Astrocyte (in vitro differentiated cells and primary cell): Measurements from ENCODE around the gene NOG. TPM values are rescaled to one million over a fixed set of nuclear protein-coding genes. Genes with fewer than 3 reads are reported as not detected.

Experiments
- DNase-seq: peaks from one replicate; pipeline ENCODE4 v3.0.0-alpha.2; 2010; ENCODE audit warnings: low read depth
- FAIRE-seq: peaks from 2 replicates; lab custom pipeline; 2011; peaks lifted over from hg19 to GRCh38; lab: Jason Lieb, UNC
- H2AFZ ChIP-seq: 2 replicates; pipeline ENCODE4 v1.6.0; 2012; ENCODE audit warnings: low read depth, low read length, inconsistent platforms
- H3K27ac ChIP-seq: 2 replicates; pipeline ENCODE4 v1.5.1; 2011; ENCODE audit warnings: low read depth, low read length, inconsistent platforms
- H3K27me3 ChIP-seq: 2 replicates; pipeline ENCODE4 v1.6.0; 2011; ENCODE audit warnings: low read length, inconsistent platforms; ENCODE audit not compliant: insufficient read depth
- H3K36me3 ChIP-seq: 2 replicates; pipeline ENCODE4 v1.5.1; 2011; ENCODE audit warnings: low read length, inconsistent platforms; ENCODE audit not compliant: insufficient read depth
- H3K4me1 ChIP-seq: 2 replicates; pipeline ENCODE4 v1.5.1; 2011; ENCODE audit warnings: low read length, inconsistent platforms; ENCODE audit not compliant: insufficient read depth
- H3K4me2 ChIP-seq: 2 replicates; pipeline ENCODE4 v1.6.0; 2012; ENCODE audit warnings: low read length, inconsistent platforms
- H3K4me3 ChIP-seq: 2 replicates; pipeline ENCODE4 v1.5.1; 2011; ENCODE audit warnings: low read depth, mild to moderate bottlenecking, low read length, inconsistent platforms; ENCODE audit not compliant: insufficient read depth
- H3K79me2 ChIP-seq: 2 replicates; pipeline ENCODE4 v1.6.0; 2012; ENCODE audit warnings: mild to moderate bottlenecking, low read length, inconsistent platforms; ENCODE audit not compliant: insufficient read depth
- H3K9ac ChIP-seq: 2 replicates; pipeline ENCODE4 v1.6.0; 2012; ENCODE audit warnings: mild to moderate bottlenecking, low read length, inconsistent platforms
- H3K9me3 ChIP-seq: 2 replicates; pipeline ENCODE4 v1.5.1; 2012; ENCODE audit warnings: low read depth, mild to moderate bottlenecking, low read length, inconsistent platforms; ENCODE audit not compliant: insufficient read depth
- H4K20me1 ChIP-seq: 2 replicates; pipeline ENCODE4 v1.6.0; 2012; ENCODE audit warnings: low read length, inconsistent platforms; ENCODE audit not compliant: insufficient read depth
- H3K27ac Mint-ChIP-seq: one replicate; pipeline ENCODE4 v1.8.0; 2021; ENCODE audit warnings: mild to moderate bottlenecking, mixed read lengths; ENCODE audit not compliant: unreplicated experiment
- H3K27me3 Mint-ChIP-seq: one replicate; pipeline ENCODE4 v1.8.0; 2021; ENCODE audit warnings: low read depth, mixed read lengths; ENCODE audit not compliant: unreplicated experiment
- H3K36me3 Mint-ChIP-seq: one replicate; pipeline ENCODE4 v1.8.0; 2021; ENCODE audit warnings: low read depth, mixed read lengths; ENCODE audit not compliant: unreplicated experiment
- H3K4me1 Mint-ChIP-seq: one replicate; pipeline ENCODE4 v1.8.0; 2021; ENCODE audit warnings: low read depth, mixed read lengths; ENCODE audit not compliant: unreplicated experiment
- H3K4me3 Mint-ChIP-seq: one replicate; pipeline ENCODE4 v1.8.0; 2021; ENCODE audit warnings: mild to moderate bottlenecking, moderate library complexity, mixed read lengths; ENCODE audit not compliant: unreplicated experiment
- H3K9me3 Mint-ChIP-seq: one replicate; pipeline ENCODE4 v1.8.0; 2021; ENCODE audit warnings: mild to moderate bottlenecking, mixed read lengths; ENCODE audit not compliant: unreplicated experiment
- CTCF ChIP-seq: IDR thresholded peaks from 2 replicates; pipeline ENCODE4 v1.5.1; 2011; ENCODE audit warnings: low read depth, mild to moderate bottlenecking, inconsistent platforms, low read length, moderate library complexity; ENCODE audit not compliant: insufficient read depth
- EZH2 ChIP-seq: IDR thresholded peaks from 2 replicates; pipeline ENCODE4 v1.6.1; 2012; ENCODE audit warnings: mild to moderate bottlenecking, low read length, inconsistent platforms; ENCODE audit not compliant: insufficient read depth
- total RNA-seq: library from RNA; stranded (reverse); gene quantifications from 2 replicates; pipeline ENCODE4 v1.2.1, GENCODE V29; 2021

The NOG gene
- total RNA-seq, 1 donor from 2014 or later = 23.0 TPM

- H3K27me3 Mint-ChIP-seq = no peaks in the 10 kb centered on the region
- no peak for TF ChIP-seq CTCF
- no peak for TF ChIP-seq EZH2
- peaks cover 19% of the 10 kb centered on the region for H3K4me1 Mint-ChIP-seq
- no peak for DNase-seq
- H3K9me3 Mint-ChIP-seq = no peaks in the 10 kb centered on the region
- no peak overlapping the region for H3K27ac ChIP-seq
- H3K79me2 ChIP-seq = no peaks in the 10 kb centered on the region
- no peaks in the 10 kb centered on the region for H3K36me3 ChIP-seq
- H3K9ac ChIP-seq = peak overlapping the region; percentile 57
- H3K9me3 ChIP-seq = no peaks in the 10 kb centered on the region
- peak overlapping the region; percentile 85 for H3K27ac Mint-ChIP-seq
- peak overlapping the region; percentile 94 for H3K4me2 ChIP-seq
- H2AFZ ChIP-seq = peak overlapping the region; percentile 42
- peaks cover 31% of the 10 kb centered on the region for H3K4me1 ChIP-seq
- no peaks in the 10 kb centered on the region for H4K20me1 ChIP-seq
- H3K4me3 ChIP-seq = peak overlapping the region; percentile 44
- peaks cover 14% of the 10 kb centered on the region for H3K27me3 ChIP-seq
- H3K4me3 Mint-ChIP-seq = peak overlapping the region; percentile 82
- H3K36me3 Mint-ChIP-seq = no peaks in the 10 kb centered on the region
- peak; percentile 41 for FAIRE-seq
Observed at GRCh38 chr17:56595831-56596690, 2.6 kb downstream of the NOG start.

- Mint-ChIP-seq H3K4me1 (peaks cover 19% of the 10 kb centered on the region), H3K27me3 (no peaks in the 10 kb centered on the region), H3K4me3 (peak overlapping the region; percentile 82), H3K36me3 (no peaks in the 10 kb centered on the region), H3K27ac (peak overlapping the region; percentile 85), H3K9me3 (no peaks in the 10 kb centered on the region)
- peaks cover 29% of the 10 kb centered on the region for H3K4me1 ChIP-seq
- H3K9ac ChIP-seq = peak overlapping the region; percentile 55
- H2AFZ ChIP-seq = no peak overlapping the region
- TF ChIP-seq CTCF (no peak), EZH2 (no peak)
- H3K36me3 ChIP-seq = no peaks in the 10 kb centered on the region
- H4K20me1 ChIP-seq = no peaks in the 10 kb centered on the region
- DNase-seq (no peak), FAIRE-seq (no peak)
- no peak overlapping the region for H3K27ac ChIP-seq
- H3K4me2 ChIP-seq = peak overlapping the region; percentile 94
- H3K79me2 ChIP-seq = no peaks in the 10 kb centered on the region
- no peaks in the 10 kb centered on the region for H3K9me3 ChIP-seq
- peaks cover 9% of the 10 kb centered on the region for H3K27me3 ChIP-seq
- peak overlapping the region; percentile 48 for H3K4me3 ChIP-seq
Observed at GRCh38 chr17:56596691-56597494, 3.4 kb downstream of the NOG start.
